GM12873 (cell line): ENCODE results near the gene IGFALS.

Experiments
- TF ChIP-seq, protein P1 (sequence below): IDR thresholded peaks from 2 replicates; pipeline ENCODE4 v1.5.1; 2012; ENCODE audit warnings: low read depth, mild to moderate bottlenecking, moderate library complexity, low read length, control low read depth; ENCODE audit not compliant: insufficient read depth; ENCODE audit errors: missing control alignments

IGFALS gene

DNA sequence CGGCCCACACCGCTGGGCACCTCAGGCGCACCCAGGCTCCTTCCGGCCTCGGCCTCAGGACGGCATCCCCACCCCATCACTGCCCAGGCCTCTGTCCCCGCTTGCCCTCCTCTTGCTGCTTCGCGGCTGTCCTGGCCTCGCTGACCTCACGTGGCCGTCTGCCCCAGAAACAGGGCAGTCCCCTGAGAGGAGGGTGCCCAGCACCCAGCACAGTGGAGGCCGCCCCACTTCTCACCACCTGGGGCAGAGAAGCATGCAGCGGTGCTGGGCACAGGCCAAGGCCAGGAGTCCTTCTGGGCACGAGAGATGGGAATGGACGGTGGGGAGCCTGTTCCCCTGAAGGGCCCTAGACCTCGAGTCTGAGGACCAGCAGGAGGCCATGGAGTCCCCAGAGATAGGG lies 24.2 kb upstream of the IGFALS start:
- TF ChIP-seq, protein P1, sequence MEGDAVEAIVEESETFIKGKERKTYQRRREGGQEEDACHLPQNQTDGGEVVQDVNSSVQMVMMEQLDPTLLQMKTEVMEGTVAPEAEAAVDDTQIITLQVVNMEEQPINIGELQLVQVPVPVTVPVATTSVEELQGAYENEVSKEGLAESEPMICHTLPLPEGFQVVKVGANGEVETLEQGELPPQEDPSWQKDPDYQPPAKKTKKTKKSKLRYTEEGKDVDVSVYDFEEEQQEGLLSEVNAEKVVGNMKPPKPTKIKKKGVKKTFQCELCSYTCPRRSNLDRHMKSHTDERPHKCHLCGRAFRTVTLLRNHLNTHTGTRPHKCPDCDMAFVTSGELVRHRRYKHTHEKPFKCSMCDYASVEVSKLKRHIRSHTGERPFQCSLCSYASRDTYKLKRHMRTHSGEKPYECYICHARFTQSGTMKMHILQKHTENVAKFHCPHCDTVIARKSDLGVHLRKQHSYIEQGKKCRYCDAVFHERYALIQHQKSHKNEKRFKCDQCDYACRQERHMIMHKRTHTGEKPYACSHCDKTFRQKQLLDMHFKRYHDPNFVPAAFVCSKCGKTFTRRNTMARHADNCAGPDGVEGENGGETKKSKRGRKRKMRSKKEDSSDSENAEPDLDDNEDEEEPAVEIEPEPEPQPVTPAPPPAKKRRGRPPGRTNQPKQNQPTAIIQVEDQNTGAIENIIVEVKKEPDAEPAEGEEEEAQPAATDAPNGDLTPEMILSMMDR = no peak

DNA sequence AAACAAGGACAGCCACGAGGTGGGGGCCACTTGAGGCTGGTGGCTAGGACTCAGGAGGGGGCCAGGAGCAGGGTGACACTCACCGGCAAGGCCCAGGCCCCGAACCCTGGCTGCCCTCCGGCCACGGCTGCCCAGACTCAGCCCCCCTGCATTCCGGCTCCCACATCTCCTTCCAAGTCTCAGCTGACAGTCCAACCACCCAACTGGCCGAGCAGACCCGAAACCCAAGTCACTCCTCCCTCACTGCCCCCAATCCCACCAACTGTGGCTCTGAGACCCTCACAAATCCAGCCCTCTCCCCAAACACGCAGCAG lies 23.7 kb upstream of the IGFALS start:
- TF ChIP-seq, protein P1 = no peak

DNA sequence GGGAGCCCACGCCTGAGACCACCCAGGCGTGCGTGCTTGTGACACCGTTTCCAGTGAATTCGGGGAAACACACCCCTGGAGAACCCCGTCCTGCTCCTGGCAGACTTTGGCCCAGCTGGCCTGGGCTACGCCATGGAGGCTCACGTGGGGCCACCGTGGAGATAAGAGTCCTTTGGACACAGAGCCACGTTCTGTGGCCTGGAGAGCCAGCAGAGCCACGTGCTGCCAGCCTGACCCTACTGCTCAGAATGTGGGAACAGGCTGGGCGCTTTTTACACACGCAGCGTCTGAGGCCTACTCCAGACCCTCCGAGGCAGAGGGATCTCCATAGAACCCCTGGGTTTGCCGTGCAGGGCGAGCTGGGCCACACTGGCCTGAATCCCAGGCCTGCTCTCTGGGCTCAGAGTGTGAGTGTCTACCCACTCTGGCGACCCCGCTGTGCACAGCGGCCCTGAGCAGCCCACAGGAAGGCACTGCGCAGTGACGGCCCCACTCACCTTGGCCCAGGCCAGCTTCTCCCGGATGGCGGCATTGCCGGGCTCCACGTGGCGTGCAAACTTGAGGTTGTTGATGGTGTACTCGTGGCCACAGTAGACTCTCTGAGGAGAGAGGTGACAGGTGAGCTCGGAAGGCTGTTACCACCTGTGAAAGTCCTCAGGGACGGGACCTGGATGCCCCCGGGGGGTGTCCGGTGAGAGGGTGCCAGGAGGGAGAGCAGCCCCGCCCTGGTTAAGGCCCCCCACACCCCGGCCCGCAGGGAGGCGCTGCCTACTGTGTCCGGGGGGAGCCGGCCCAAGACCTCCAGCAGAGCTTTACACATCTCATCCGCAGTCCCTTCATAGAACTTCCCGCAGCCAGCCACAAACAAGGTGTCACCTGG lies 23.1 kb upstream of the IGFALS start:
- TF ChIP-seq, protein P1 = no peak

DNA sequence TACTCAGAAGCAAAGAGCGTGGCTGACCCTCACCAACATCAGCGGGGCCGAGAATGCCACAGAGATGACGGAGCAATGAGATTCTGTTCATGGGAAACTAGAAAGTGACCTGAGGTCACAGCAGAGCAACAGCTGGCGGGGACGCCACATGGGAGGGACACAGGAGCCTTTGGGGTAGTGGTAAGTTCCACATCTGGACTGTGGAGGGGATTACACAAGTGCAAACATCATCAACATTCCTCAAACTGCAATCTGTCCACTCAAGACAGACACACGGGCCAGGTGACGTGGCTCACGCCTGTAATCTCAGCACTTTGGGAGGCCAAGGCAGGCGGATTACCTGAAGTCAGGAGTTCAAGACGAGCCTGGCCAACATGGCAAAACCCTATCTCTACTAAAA lies 22.0 kb upstream of the IGFALS start:
- TF ChIP-seq, protein P1 = no peak

DNA sequence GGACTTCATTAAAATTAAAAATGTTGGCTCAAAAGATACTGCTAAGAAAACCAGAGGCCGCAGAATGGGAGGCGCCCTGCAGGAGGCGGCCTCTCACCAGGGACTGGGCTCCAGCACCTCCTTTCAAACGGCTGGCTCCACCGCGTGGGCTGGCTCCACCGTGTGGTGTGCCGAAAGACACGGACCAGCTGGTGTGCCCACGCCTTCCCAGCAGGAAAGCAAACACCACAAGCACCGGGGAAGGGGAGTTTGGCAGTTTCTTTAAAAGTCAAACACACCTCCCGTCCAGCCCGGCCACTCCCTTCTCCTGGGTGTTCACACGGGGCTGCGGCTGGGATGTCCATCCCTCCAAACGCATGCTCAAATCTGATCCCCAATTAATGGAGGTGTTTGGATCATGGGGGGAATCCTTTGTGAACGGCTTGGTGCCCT lies 19.2 kb upstream of the IGFALS start:
- TF ChIP-seq, protein P1 = peak; percentile 26

DNA sequence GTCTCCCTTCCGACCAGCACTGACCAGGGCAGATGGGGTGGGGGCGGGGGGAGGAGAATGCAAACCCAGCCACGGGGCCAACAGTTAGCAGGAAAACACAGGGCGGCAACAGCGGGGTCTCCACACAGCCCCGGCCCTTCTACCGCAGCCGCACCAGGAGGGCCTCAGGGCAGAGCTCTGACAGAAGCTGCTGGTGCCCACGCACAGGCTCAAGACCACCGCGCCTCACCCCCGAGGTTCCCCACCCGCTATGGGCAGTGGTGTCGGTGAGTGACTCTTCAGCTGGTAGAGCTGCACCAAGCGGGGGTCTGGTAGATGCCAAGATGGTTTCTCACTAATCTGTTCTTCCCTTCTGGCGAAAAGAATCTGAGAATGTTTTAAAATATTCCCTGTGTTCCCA lies 17.0 kb upstream of the IGFALS start:
- TF ChIP-seq, protein P1 = no peak

GRCh38 chr16:1810106-1810505 lies 16.6 kb upstream of the IGFALS start:
- TF ChIP-seq, protein P1 = no peak
